Glomerular visceral epithelial cell (primary cell): Measurements from ENCODE around the gene VPS26C.
A peak's percentile ranks its signal among the peaks of the same experiment; 100 is the strongest.

Experiments used
- DNase-seq: peaks from one replicate; pipeline ENCODE4 v3.0.0-alpha.2; 2016; ENCODE audit errors: extremely low spot score

Gene VPS26C

DNA sequence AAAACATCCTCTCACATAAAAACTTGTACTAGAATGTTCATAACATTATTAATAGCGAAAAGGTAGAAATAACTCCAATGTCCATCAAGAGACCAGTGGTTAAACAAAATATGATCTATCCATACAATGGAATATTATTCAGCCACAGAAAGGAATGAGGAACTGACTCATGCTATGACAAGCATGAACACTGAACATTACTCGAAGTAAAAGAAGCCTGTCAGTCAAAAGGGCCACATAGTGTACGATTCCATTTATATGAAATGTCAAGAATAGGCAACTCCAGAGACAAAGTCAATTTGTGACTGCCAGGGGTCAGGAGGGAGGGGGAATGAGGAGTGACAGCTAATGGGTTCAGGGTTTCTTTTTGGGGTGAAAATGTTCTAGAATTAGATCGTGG is 2.3 kb downstream of the VPS26C start:
- DNase-seq, result no peak

DNA sequence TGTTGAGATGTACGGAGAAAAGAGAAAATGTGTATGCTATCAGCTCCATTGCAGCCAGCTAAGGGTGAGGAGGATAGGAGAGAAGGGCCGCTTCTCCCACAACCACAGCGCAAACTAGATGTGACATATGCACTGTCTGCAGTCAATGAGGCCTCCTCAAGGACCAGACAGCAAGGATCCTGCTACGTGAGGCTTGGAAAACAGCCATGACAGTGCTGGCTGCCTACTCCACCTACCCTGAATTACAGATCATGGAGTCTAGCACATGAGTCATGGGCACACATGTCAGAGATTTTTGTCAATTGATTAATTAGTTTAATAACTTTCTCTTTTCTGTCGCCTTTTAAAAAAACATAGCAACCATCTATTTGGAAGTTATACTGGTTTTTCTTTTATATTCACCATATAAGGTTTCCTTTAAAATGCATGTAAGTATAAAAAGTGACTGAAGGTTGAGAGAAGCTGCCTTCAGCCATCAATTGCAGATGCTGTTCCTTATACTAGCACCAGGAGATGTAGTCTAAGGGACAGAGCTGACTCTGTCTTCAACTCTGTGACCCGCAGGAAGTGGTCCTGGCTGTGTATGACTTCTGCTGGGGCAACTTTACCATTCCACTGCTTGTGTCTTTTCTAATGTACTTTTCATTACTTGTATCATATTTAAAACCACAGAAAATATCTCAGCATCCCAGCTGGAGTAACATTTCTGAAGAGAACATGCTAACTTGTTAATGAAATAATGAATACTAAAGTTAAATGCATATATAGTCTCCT is 3.1 kb downstream of the VPS26C start:
- DNase-seq, result no peak

DNA sequence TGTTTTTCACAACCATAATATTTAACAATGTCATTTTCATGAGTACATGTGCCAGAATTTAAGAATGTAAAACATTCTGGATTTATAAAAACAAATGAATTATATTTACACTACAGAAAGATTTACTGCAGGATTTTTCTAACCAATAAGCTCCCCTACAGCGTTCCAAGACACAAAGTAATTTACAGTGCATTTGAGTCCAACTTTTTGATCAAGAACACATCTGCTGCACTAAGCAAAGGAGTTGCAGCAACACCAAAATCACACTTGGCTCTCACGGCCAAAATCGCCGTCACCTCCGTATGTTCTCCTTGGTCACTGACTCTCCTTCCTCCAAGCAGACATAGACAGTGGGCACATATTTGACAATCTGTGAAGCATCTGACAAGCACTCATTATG is 7.7 kb downstream of the VPS26C start:
- no peak for DNase-seq

DNA sequence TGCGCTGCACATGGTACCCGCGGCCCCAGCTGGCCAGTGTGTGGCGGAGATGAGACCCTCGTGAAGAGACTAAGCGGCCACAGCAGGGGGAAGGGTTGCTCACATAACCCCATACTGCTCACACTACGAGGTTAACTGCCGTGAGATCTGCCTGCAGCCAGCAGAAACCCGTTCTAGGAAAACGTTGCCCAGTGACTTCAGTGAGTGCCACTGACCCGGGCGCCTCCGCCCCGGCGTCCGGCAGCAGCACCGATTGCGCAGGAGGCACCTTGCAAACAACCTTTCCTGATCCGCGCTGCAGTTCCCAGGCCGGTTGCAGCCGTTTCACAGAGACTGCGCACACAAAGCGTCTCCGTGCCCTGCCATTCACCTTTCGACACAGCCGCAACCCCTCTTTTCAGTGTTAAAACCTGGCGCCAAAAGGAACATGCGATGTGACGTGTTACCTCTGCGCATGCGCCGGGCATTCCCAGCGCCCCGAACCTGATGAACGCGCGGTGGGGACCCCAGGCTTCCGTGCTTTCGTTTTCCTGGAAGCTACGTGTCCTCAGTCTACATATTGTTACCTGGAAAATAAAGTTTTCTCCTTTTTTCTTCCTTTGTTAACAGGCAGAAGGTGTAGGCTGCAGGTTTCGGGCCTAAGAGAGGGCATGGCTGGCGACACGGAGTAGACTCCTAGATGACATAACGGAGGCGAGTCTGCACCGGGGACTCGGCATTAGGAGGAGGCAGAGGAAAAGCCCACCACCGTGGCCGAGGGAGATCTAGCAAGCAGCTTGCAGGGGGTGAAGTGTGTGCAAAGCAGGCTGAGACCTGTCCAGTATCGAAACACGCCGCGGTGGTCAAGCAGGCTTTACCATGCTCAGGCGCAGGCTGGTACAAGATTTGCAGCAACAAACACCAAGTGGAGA is 8.9 kb downstream of the VPS26C start:
- peak; percentile 56 for DNase-seq

DNA sequence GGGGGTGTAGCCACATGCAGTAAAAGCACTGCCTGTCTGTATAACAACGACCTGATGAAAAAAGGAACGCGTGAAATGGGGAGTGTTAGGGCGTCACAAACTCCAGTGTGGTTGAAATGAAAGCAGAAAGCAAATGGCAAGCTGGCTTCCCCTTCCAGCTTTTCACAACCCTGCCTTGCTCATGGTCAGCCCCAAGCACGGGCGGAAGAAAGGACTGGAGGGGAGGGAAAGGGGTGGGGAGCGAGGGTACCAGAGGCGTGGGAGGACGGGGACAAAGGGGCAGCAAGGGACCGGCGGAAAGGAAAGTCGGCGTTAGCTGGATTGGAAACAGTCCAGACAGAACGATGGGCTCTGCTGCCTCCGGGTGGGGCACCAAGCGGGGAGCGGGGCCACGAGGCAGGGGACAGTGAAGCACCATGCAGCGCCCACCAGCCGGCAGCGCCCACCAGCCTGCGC is 9.6 kb downstream of the VPS26C start:
- DNase-seq, result peak; percentile 13

DNA sequence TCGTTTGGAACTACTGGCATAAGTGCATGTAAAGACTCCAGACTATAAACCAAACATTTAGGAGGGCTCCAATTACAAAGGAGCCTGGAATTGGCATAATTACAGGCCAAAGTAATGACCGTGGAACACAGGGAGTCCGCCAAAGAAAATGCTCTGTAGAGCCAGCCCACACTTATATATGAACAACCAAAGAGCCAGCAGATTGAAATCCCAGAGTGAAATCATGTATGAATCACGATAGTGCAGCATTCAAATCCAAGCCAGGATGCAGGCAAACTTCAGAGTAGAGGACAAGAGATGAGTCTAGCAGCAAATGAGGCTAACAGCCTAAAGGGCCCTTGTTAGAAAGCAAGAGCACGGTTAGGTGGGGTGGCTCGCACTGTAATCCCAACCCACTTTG is 13.1 kb downstream of the VPS26C start:
- no peak for DNase-seq

DNA sequence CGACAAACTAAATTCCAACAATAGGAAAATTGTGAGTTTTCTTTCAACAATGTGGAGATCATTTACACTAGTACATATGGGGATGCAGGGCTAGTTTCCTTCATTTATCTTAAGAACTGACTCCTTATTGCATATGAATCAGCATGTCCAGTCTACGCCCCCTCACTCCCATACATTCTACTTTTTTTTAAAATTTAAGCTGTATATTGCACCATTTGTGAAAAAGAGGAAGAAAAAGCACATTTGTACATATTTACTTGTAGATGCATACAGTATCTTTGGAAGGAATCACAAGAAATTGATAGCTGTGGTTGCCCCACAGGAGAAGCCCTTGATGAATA is 15.9 kb downstream of the VPS26C start:
- DNase-seq, result no peak

DNA sequence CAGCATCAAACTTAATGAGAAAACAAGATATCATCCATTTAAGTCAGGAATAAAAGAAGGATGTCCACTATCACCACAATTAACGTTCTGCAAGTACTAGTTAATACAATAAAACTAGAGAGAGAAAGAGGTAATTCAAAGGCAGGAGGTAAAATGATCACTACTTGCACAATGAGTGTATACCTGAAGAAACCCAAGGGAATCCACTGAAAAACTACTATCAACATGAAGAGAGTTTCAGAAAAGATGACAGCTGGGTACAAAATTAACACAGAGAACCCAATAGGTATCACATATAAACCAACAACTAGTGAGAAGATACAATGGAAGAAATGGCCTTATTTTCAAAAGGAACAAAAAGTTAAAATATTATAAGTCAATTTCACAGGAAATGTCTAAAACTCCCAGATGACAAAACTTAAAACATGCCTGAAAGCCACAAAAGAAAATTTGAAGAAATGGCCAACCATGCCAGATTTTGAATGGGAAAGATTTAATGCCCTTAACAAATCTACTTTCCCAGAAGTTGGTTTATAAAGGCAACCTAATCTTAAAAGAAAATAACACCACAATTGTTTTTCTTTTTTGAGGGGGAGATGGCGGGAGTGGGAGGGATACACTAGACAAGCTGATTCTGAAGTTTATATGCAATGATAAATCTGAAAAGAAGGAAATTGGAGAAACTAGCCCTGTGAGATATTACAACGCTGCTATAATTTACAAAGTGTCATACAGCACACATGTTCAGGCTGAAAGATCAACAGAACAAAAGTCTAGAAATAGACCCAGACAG is 17.8 kb downstream of the VPS26C start:
- DNase-seq, result no peak

DNA sequence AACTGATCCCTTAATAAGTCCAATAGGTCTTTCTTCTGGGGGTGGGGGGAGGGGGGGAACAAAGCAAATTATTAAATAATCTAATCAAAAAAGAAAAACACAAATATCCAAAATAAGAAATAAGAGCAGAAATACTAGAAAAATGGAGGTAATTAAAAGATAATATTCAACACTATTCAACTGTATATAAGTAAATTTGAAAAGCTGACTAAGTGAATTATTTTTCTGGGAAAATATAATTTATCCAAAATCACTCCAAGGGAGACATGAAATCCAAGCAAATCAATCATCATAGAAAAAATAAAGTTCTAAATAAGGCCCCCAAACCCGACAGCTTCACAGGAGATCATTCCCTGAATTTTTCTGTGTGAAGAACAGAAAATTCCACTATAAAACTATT is 18.8 kb downstream of the VPS26C start:
- no peak for DNase-seq

DNA sequence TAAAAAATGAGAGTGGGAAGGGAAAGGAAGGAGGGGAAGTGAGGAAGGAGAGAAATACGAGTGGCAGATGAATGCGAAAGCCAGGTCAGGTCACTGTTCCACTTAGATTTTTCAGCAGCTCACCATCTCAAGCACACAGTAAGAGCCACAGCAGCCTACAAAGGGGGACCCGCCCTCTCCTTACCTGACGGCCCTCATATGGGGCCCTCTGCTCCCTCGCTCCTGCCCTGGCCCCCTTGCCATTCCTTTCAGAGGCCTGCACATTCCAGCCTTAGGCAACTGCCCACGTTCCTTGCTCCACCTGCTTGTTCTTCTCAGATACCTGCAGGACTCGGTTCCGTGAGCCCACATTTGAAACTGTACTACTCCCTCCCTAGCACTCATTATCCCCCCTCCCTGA is 22.0 kb downstream of the VPS26C start:
- DNase-seq, result no peak

DNA sequence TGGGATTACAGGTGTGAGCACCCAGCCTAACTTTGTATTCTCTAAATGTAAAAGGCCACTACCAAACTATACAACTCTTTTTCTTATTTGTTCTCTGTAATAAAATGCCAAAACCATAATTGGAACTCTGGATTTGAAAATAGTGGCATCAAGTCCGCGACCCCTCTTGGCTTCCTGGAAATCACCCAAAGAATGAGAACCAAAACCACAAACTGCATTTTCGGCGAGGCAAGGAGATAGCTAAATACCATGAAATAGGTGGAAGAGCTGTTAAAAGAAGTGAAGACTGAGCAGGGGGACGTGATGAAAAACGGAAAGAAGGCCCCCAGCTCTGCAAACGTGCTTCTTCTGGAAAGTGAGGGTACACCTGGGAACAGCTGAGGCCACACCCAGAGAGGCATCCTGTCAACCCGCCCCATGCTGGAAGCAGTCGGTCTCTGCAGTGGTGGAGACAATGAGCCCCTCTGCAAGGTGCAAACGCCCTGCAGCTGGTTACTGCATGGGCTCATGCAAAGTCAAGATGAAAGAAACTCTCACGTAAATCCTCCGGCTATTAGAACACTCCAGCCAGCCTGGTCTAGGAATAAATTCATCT is 22.5 kb downstream of the VPS26C start:
- peak; percentile 13 for DNase-seq

DNA sequence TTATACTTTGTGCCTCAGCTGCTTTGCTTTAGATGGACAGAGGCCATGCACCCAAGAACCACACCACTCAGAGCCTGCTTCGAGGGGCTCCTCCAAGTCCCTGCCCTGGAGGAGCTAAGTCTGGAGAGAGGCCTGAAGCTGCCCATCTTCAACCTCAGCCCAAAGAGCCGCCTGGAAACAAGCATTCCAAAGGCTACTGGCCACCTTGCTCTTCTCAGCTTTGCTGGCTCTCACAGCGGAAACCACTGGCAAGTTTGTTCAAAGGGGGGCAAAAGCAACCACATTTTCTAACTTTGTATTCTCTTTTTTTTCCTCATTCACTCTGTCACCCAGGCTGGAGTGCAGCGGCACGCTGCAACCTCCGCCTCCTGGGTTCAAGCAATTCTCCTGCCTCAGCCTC is 23.2 kb downstream of the VPS26C start:
- DNase-seq, result no peak

DNA sequence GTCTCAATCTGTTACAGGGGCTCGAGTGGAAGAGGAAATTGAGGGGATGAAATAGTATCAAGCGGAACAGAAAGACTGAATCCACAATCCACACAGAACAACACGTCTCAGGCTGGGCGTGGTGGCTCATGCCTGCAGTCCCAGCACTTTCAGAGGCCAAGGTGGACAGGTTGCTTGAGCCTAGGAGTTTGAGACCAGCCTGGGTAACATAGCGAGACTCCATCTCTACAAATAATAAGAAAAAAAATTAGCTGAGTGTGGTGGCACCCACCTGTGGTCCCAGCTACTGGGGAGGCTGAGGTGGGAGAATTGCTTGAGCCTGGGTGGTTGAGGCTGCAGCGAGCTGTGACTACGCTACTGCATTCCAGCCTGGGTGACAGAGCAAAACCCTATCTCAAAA is 25.7 kb downstream of the VPS26C start:
- DNase-seq, result no peak

DNA sequence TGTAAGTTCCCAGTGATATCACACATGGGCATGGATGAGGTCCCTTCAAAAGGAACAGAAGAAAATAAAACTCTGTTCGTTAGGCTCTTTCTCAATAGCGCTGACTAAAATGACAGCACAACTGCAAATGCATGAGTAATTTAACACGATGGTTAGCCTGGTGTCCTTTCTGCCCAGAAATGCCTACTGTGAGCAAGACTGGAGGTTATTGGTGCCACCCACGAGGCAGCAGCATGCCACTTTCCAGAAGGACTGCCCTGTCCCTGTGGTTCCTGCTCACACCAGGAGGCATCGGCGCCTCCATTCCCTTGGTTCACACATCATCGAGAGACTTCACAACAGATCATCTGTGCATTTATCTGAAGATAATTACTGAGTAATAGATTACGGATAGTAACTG is 26.2 kb downstream of the VPS26C start:
- DNase-seq, result no peak

DNA sequence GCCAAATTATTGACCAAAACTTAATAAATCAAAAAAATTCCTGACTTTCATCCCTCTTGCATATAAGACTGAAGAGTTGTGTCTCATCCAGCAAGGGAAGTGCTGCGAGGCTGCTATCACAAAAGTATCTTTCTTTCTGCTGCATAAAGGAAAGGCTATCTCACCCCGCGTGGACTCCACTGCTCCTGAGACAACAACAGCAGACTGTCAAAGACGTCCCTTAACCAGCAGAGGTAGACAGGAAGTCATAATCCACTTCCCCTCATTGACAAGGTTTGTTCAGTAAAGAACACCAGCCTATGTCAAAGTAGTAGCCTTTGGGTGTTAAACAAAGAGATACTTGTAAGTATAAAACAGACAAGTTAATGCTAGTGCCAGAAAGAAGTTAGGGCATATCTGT is 29.4 kb downstream of the VPS26C start:
- no peak for DNase-seq

DNA sequence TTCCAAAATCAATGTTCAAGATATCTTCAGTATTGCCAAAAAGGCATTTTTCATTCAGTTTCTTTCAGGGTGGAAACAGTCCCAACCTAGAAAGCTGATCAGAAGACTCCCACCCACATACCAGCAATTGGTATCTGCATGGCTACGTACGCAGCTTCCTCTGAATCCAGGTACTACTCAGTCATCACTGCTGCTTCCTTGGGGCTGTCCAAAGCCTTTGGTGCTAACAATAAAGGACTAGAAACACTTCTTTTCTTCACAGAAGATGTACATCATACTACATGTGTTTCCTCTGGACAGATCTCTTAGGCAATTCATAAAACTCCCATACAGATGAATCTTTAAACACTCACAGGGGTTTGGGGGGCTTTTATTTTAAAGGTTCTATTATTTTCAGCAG is 29.8 kb downstream of the VPS26C start:
- DNase-seq, result no peak

DNA sequence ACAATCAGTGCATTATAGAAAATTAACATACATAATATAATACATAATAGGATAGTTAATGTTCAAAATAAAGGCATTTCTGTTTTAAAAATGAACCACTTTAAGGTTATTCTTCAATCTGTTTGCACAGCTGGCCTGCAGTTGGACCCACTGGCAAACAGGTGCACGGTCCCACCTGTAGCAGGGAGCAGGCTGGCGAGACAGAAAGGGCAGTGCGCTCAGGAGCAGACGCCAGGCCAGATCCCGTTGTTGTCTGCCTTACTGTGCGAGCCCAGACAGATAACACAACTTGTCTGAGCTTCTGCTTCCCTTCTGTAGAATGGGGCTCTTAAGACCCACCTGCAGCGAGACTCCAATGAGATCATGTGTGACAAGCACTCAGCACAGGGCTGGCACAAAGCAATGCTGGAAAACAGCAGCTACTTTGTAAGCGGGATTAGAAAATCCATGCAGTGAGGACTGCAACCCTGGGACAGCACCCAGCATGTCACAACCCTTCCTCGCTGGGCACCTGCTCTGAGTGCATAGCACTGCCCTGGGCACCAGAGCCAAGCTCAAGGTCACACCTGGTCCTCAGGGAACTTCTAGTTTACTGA is 33.5 kb downstream of the VPS26C start:
- DNase-seq, result no peak

DNA sequence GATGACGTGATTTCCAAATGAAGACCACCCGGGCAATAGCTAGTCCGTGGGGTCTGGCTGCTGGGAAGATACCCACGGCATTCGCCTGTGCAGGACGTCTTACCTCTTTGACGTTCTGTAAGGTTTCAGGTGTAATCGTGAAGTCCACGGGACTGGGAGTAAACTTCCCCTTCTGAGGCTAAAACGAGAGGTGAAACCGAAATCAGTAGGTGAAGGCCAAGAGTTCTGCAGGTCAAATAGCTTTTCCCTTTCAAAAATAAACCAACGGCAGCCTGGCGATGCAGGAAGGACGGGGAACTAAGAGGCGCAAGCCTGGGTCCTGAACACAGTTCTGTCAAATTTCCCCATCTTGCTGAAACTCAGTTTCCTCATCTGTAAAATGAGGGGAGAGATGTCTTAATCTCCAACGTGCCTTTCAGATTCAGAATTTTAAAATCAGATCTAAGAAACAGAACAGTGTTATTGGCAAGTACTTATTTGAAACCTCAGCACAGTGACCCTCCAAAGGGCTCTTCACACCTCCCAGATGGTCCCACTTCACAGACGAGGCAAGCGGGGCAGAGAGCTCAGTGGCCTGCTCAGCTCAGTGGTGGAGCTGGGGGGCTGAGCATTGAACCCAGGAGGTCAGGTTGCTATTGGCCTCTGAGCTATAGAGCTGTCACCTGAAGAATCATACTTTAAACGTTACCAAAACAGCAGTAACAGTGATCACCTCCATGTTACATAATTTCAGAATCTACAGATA is 34.7 kb downstream of the VPS26C start:
- no peak for DNase-seq

DNA sequence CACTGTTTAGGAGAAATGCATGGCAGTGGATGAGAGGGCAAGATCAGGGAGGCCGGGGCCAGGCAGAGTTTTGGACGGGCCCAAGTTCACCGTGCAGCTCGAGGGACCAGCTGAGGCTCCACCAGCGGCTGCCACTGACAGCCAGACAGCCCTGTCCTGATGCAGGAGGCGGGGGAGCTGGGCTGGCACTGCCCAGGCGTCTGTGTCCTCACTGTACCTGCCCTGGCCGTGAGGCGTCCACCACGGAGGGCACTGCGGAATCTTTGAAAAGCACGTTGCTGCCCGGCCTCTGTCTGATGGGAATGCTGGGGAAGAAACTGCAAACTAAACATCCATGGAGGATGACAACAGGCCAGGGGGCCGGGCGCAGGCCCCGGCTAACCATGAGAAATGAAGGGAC is 35.5 kb downstream of the VPS26C start:
- DNase-seq, result no peak

DNA sequence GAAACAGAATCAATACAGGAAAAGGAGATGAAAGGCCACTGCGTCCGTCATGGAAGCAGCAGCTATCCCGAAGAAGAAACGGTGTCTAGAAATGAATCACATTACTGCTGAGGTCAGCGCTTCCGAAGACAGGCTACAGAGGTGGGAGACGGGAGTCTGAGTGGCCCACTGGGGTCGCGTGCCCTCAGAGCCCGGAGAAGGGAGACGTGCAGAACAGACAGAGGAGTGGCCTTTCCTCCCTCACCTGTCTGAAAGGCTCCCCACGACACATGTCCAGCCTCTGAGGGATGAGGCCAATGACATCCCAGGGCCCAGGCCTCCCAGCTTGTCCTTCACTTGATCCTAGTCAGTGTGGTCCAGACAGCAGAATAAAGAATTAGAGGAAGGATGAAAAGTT is 35.9 kb downstream of the VPS26C start:
- DNase-seq, result no peak
